ENCODE measurements around the gene RUNX1.

Gene RUNX1

DNA sequence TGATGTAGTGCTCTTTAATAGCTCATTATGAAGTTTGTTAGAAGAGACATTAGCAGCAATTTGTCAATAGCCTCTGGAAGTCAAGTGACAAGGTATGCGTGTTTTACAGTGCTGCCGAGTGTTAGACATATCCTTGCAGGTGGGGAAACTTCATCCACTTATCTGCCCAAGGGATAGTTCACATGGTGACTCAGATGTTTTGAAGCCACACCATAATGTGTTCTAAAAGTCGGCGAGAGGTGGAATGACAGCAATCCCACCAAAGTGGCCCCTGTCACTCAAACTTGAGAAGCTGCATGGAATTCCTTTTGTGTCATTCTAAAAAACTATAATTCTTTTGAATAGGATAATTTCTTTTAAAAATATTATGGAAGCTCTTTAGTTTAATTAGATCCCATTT lies 98.1 kb downstream of the RUNX1 start:
- no peak for DNase-seq (ENCODE audit: low read depth)
- no peak overlapping the region for H3K4me3 ChIP-seq (replicated peaks; ENCODE audit: low read depth, low read length)
- TF ChIP-seq, protein P1, sequence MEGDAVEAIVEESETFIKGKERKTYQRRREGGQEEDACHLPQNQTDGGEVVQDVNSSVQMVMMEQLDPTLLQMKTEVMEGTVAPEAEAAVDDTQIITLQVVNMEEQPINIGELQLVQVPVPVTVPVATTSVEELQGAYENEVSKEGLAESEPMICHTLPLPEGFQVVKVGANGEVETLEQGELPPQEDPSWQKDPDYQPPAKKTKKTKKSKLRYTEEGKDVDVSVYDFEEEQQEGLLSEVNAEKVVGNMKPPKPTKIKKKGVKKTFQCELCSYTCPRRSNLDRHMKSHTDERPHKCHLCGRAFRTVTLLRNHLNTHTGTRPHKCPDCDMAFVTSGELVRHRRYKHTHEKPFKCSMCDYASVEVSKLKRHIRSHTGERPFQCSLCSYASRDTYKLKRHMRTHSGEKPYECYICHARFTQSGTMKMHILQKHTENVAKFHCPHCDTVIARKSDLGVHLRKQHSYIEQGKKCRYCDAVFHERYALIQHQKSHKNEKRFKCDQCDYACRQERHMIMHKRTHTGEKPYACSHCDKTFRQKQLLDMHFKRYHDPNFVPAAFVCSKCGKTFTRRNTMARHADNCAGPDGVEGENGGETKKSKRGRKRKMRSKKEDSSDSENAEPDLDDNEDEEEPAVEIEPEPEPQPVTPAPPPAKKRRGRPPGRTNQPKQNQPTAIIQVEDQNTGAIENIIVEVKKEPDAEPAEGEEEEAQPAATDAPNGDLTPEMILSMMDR (IDR thresholded peaks at IDR 0.05; ENCODE audit: low read length, missing control alignments): no peak

DNA sequence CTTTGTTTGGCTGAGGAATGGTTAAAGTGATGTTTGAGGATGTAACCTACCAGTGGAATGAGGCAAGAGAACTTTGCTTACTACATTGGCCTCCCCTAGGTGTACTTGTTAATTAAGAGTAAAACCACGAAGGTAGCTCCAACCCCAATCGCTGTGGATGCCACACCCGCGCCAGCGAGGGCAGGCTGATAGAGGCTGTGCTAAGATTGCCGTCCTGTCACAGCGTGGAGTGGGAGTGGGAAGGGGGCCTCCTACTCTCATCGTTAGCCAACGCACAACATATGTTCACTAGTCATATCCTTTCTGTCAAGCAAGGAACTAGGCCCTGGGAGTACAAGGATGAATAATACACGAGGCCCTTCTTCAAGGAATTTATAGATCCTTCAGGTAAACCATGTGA lies 99.6 kb downstream of the RUNX1 start:
- H3K4me3 ChIP-seq (replicated peaks; ENCODE audit: low read depth, low read length): no peak overlapping the region
- DNase-seq (ENCODE audit: low read depth): no peak
- TF ChIP-seq, protein P1 (IDR thresholded peaks at IDR 0.05; ENCODE audit: low read length, missing control alignments): no peak

DNA sequence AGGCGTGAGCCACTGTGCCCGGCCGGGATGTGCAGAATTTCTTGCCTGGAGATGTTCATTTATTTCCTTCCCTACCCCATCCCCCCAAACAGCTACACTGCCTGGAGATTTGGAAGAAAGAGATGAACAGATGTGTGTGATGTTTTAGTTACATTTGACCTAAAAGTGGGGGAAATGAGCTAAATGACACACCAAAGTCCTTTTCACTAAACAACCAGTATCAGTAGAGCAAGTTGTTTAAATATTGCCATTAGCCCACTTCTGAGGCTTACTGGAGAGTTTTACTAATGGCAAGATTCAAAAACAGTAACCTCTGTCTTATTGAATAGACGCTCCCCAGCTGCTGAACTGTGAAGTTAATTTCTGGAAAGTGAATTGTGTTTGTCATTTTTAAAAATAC lies 100.1 kb downstream of the RUNX1 start:
- TF ChIP-seq, protein P1 (IDR thresholded peaks at IDR 0.05; ENCODE audit: low read length, missing control alignments): no peak
- DNase-seq (ENCODE audit: low read depth): no peak

DNA sequence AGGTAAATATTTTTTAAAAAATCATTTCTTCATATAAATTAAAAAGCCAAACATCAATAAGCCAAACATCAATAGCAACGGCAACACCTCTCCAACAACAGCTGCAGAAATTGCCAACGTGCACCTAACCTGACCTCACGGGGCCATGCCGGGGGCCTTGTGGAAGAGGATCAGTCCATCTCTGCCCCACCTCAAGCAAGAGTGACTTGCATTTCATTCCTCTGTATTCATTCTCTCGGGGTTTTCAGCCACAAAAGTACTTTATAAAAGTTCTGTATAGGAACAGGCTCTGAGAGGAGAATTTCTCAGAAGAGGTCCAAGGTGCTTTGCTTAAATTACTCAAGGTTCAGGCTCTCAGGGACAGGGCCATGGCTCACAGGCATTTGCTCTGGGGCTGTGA lies 100.9 kb downstream of the RUNX1 start:
- H3K4me3 ChIP-seq (replicated peaks; ENCODE audit: low read depth, low read length): no peak overlapping the region
- TF ChIP-seq, protein P1 (IDR thresholded peaks at IDR 0.05; ENCODE audit: low read length, missing control alignments): no peak
- DNase-seq (ENCODE audit: low read depth): no peak

More for the DNA sequence above, 100.1 kb downstream of the RUNX1 start:
- no peak overlapping the region for H3K4me3 ChIP-seq (replicated peaks; ENCODE audit: low read depth, low read length)

DNA sequence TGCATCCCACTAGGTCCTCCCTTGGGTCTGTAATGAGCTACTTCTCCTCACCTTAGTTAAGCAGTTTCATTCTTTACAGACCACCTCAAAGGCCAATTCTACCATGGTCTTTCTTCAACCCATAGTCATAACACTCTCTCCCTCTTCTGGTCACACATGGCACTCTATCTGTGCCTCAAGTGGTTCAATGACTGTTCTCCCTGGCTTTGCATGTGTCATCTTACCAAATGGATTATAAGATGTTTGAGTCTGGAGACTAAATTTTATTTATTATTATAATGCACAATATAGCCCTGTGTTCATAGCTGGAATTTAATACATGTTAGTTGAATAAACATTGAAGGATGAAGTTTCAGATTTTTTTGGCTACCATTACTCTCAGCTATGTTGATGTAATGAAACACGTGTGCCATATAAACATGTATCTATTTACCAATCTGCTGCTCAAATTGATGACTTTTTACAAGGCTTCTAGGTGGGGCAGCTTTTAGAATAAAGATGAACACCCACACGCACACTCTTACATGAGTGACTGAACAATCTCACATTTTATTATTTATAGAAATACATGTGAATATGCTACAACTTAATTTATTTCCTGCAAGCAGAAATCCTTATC lies 102.1 kb downstream of the RUNX1 start:
- H3K4me3 ChIP-seq (replicated peaks; ENCODE audit: low read depth, low read length): no peak overlapping the region
- TF ChIP-seq, protein P1 (IDR thresholded peaks at IDR 0.05; ENCODE audit: low read length, missing control alignments): no peak
- no peak for DNase-seq (ENCODE audit: low read depth)

DNA sequence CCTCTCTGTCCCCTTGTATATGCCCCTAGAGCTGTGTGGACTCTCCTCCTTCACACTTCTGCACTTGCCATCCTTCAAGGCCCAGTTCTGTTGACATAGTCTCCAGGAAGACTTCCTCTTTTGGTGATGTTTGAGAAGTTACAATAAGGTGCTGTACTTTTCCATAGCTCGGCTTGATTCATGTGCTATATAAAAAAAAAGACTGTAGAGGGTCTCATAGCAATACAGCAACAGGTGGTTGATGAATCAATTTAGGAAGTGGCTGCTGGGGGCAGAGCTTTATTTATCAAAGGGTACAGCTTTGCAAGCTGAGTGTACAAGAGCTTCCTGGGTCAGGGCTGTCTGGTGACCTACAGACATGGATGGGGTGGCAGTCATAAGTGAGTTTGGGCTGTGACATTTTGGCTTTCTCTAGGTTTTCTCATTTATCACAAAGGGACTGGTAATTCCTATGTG lies 102.7 kb downstream of the RUNX1 start:
- DNase-seq (ENCODE audit: low read depth): no peak

More for the DNA sequence above, 102.7 kb downstream of the RUNX1 start:
- H3K4me3 ChIP-seq (replicated peaks; ENCODE audit: low read depth, low read length): no peak overlapping the region
- TF ChIP-seq, protein P1 (IDR thresholded peaks at IDR 0.05; ENCODE audit: low read length, missing control alignments): no peak

All from fibroblast of pulmonary artery (primary cell).